Peyer's patch (tissue), 4 donors: Measurements from ENCODE around the gene PKN1. TPM values are rescaled to one million over a fixed set of nuclear protein-coding genes. Genes with fewer than 3 reads are reported as not detected.
A peak's percentile ranks its signal among the peaks of the same experiment; 100 is the strongest.

Source experiments
- DNase-seq, 3 donors: peaks; one replicate each; pipeline ENCODE4 v3.0.0-alpha.2; 2017 to 2019
- H3K27ac ChIP-seq, 4 donors: fragments of 200-600 bp; sonication (generic); one replicate each; pipeline ENCODE4 v1.5.1; 2016 to 2019
- H3K27me3 ChIP-seq, 2 donors: fragments of 200-600 bp; sonication (generic); one replicate each; pipeline ENCODE4 v1.5.1; 2019
- H3K36me3 ChIP-seq, 3 donors: fragments of 200-600 bp; sonication (generic); one replicate each; pipeline ENCODE4 v1.5.1; 2016 to 2019
- H3K4me1 ChIP-seq, 4 donors: fragments of 200-600 bp; sonication (generic); one replicate each; pipeline ENCODE4 v1.5.1; 2016 to 2019
- H3K4me3 ChIP-seq, 4 donors: fragments of 200-600 bp; sonication (generic); 1 replicate in 3 of 4; 2 replicates in 1 of 4; pipeline ENCODE4 v1.5.1; 2016 to 2019; ENCODE audit warnings: mild to moderate bottlenecking in 1 of 4
- H3K9me3 ChIP-seq, 4 donors: fragments of 200-600 bp; sonication (generic); one replicate each; pipeline ENCODE4 v1.5.1; 2016 to 2019; ENCODE audit warnings: mild to moderate bottlenecking in 1 of 4
- POLR2A ChIP-seq, 2 donors: fragments of 450-650 bp; IDR thresholded peaks; one replicate each; pipeline ENCODE4 v1.5.1; 2017; ENCODE audit warnings: antibody characterized with exemption in 2 of 2, mild to moderate bottlenecking in 2 of 2, moderate library complexity in 2 of 2
- total RNA-seq, 4 donors: library from RNA; depleted of rRNA; stranded (reverse); fragments of >200 nt; gene quantifications; one replicate each; pipeline ENCODE4 v1.1.0, GENCODE V29; 2016
- TF ChIP-seq, protein P1 (sequence below), 6 experiments: fragments of 450-650 bp in 4 of 6; fragments of 200-600 bp in 2 of 6; sonication (generic) in 1 of 6; IDR thresholded peaks; one replicate each; pipeline ENCODE4 v1.5.1; 2017 to 2019; ENCODE audit warnings: antibody characterized with exemption in 6 of 6, mild to moderate bottlenecking in 3 of 6, moderate library complexity in 1 of 6

Gene PKN1
- total RNA-seq, 4 donors from 2014 or later = 13.1 to 140 (median 28.2) TPM

DNA sequence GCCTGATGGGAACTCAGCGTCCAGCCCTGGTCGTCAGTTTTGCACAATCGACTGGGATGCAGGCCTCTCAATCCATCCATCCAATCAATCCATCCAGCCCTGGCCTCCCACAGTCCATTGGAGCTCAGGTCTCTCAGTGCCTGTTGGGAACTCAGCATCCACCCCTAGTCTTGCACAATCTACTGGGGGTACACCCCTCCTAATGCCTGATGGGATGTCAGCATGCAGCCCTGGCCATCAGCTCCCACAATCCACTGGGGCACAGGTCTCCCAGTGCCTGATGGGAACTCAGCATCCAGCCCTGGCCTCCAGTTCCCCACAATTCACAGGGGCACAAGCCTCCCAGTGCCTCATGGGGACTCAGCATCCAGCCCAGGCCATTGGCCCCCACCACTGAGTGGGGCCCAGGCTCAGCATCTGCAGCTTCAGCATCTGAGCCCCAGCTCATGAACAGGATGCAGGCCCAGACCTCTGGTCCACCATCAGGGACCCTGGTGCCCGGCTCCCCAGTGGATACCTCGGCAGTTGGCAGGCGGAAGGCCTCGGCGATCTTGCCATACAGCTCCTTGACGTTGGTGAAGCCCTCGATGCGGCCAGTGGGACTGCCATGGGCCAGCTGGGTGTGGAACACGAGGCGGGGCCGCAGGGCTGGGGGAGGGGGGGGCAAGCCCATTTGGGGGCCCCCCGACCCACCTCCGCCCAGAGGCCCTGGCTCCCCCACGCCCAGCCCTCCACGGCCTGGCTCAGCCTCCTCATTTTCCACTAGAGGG, 49.3 kb downstream of the PKN1 start:
- H3K4me1 ChIP-seq = peaks cover 0 to 6% (median 0%) of the 10 kb centered on the region in 4 donors
- no peaks in the 10 kb centered on the region for H3K9me3 ChIP-seq
- H3K27ac ChIP-seq = no peak overlapping the region
- H3K36me3 ChIP-seq = peaks cover 0 to 62% (median 0%) of the 10 kb centered on the region in 3 donors
- DNase-seq = no peak
- TF ChIP-seq, protein P1, sequence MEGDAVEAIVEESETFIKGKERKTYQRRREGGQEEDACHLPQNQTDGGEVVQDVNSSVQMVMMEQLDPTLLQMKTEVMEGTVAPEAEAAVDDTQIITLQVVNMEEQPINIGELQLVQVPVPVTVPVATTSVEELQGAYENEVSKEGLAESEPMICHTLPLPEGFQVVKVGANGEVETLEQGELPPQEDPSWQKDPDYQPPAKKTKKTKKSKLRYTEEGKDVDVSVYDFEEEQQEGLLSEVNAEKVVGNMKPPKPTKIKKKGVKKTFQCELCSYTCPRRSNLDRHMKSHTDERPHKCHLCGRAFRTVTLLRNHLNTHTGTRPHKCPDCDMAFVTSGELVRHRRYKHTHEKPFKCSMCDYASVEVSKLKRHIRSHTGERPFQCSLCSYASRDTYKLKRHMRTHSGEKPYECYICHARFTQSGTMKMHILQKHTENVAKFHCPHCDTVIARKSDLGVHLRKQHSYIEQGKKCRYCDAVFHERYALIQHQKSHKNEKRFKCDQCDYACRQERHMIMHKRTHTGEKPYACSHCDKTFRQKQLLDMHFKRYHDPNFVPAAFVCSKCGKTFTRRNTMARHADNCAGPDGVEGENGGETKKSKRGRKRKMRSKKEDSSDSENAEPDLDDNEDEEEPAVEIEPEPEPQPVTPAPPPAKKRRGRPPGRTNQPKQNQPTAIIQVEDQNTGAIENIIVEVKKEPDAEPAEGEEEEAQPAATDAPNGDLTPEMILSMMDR (IDR thresholded peaks at IDR 0.05) = no peak
- TF ChIP-seq POLR2A (IDR thresholded peaks at IDR 0.05) = no peak
- H3K4me3 ChIP-seq = no peak overlapping the region
- no peaks in the 10 kb centered on the region for H3K27me3 ChIP-seq

DNA sequence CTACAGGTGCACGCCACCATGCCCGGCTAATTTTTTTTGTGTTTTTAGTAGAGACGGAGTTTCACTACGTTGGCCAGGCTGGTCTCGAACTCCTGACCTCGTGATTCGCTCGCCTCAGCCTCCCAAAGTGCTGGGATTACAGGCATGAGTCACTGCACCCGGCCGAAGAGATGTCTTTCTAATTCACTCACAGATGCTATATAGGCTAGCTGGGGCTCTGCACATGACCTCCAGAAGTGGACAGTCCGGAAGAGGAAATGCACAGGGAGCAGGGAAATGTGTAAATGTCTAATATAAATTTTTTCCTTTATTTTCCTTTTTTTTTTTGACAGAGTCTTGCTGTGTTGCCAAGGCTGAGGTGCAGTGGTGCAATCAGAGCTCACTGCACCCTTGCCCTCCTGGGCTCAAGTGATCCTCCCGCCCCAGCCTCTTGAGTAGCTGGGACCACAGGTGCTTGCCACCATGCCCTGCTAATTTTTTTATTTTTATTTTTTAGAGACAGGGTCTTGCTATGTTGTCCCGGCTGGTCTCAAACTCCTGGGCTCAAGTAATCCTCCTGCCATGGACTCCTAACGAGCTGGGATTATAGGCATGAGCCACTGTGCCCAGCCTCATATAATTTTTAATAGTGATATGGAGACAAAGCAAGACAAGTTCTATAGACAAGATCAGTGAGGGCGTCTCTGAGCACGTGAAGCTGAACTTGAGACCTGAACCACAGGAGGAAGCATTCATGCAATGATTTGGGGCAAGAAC, 54.4 kb downstream of the PKN1 start:
- TF ChIP-seq, protein P1 (IDR thresholded peaks at IDR 0.05) = no peak
- TF ChIP-seq POLR2A (IDR thresholded peaks at IDR 0.05) = no peak
- Histone ChIP-seq H3K9me3 (no peaks in the 10 kb centered on the region), H3K27ac (no peak overlapping the region), H3K27me3 (no peaks in the 10 kb centered on the region), H3K4me3 (no peak overlapping the region), H3K4me1 (no peaks in the 10 kb centered on the region), H3K36me3 (peaks cover 0 to 59% (median 0%) of the 10 kb centered on the region in 3 donors)
- DNase-seq = no peak

GRCh38 chr19:14492756-14493337, 59.7 kb downstream of the PKN1 start:
- Histone ChIP-seq H3K4me1 (peaks cover 6 to 28% (median 8%) of the 10 kb centered on the region in 4 donors), H3K27me3 (no peaks in the 10 kb centered on the region)
- DNase-seq = no peak

DNA sequence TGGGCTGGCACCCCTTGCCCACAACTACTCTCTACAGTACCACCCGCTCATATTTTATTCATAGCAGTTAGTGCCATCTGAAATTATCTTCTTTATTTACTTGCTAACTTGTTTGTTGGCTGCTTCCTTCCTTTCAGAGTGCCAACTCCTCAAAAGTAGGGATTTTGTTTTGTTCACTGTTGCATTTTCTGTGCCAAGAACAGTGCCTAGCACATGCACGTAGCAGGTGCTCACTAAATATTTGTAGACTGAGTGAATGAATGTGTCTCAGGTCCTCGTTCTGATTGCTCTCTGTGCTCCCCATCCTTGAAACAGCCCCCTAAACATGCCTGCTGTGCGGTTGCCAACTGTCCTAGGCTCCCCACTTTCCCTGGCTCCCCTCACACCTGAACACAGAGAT, 61.3 kb downstream of the PKN1 start:
- Histone ChIP-seq H3K9me3 (no peaks in the 10 kb centered on the region), H3K27me3 (no peaks in the 10 kb centered on the region), H3K27ac (peak overlapping the region in 1 of 4 donors; percentile 83), H3K36me3 (peaks cover 0 to 21% (median 0%) of the 10 kb centered on the region in 3 donors), H3K4me3 (peak overlapping the region in 2 of 4 donors; percentile 79 to 90), H3K4me1 (peaks cover 6 to 31% (median 8%) of the 10 kb centered on the region in 4 donors)
- TF ChIP-seq POLR2A (IDR thresholded peaks at IDR 0.05) = no peak
- TF ChIP-seq, protein P1 (IDR thresholded peaks at IDR 0.05) = no peak
- no peak for DNase-seq

More at GRCh38 chr19:14492756-14493337, 59.7 kb downstream of the PKN1 start:
- Histone ChIP-seq H3K9me3 (no peaks in the 10 kb centered on the region), H3K36me3 (peaks cover 0 to 35% (median 0%) of the 10 kb centered on the region in 3 donors), H3K27ac (no peak overlapping the region), H3K4me3 (no peak overlapping the region)
- TF ChIP-seq POLR2A (IDR thresholded peaks at IDR 0.05) = no peak
- TF ChIP-seq, protein P1 (IDR thresholded peaks at IDR 0.05) = no peak

GRCh38 chr19:14494910-14495671, 62.0 kb downstream of the PKN1 start:
- Histone ChIP-seq H3K4me1 (peaks cover 6 to 31% (median 8%) of the 10 kb centered on the region in 4 donors), H3K36me3 (peaks cover 0 to 14% (median 0%) of the 10 kb centered on the region in 3 donors), H3K9me3 (no peaks in the 10 kb centered on the region), H3K27ac (peak overlapping the region; percentile 76 to 83 (median 80)), H3K27me3 (no peaks in the 10 kb centered on the region), H3K4me3 (peak overlapping the region; percentile 72 to 92 (median 84))
- TF ChIP-seq, protein P1 (IDR thresholded peaks at IDR 0.05) = no peak
- TF ChIP-seq POLR2A (IDR thresholded peaks at IDR 0.05) = no peak
- DNase-seq = no peak
